Activated T-cell treated with anti-CD3 and anti-CD28 coated beads for 24 hours (primary cell): ENCODE data around the gene SOX30.
A peak's percentile ranks its signal among the peaks of the same experiment; 100 is the strongest.

Experiments used
- DNase-seq: peaks from one replicate; pipeline ENCODE4 v3.0.0-alpha.2; 2020; ENCODE audit warnings: low read depth

Gene SOX30

DNA sequence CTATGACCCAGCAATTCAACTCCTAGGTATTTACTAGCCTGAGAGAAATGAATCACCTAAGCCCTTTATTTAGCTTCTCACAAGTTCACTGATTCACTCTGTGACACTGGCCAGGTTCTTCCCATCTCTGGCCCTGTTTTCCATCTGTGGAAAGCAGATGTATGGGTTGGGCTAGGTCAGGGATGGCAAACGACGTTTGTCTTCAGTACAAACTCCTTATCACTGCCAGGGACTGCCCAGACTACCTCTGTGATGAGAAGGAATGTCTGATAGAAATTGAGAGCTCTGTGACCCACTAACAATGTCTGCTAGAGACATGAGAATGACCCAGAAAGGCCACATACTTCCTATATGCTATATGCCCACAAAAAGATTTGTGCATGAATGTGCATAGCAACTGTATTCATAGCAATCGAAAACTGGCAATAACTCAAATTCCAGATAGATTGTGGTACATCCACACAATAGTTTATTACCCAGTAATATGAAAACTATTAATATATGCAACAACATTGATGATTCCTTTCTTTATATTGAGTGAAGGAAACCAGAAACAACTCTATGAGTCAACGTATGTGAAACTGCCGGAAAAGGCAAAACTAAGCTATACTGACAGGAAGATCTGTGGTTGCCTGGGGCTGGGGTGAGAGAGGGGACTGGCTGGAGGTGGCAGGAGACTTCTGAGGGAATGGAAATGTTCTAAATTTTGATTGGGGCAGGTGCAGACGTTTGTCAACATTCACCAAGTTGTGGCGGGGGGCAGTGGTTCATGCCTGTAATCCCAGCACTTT lies 44.7 kb downstream of the SOX30 start:
- peak; percentile 51 for DNase-seq

- no peak for DNase-seq
Observed at GRCh38 chr5:157606046-157606445, 46.2 kb downstream of the SOX30 start.

DNA sequence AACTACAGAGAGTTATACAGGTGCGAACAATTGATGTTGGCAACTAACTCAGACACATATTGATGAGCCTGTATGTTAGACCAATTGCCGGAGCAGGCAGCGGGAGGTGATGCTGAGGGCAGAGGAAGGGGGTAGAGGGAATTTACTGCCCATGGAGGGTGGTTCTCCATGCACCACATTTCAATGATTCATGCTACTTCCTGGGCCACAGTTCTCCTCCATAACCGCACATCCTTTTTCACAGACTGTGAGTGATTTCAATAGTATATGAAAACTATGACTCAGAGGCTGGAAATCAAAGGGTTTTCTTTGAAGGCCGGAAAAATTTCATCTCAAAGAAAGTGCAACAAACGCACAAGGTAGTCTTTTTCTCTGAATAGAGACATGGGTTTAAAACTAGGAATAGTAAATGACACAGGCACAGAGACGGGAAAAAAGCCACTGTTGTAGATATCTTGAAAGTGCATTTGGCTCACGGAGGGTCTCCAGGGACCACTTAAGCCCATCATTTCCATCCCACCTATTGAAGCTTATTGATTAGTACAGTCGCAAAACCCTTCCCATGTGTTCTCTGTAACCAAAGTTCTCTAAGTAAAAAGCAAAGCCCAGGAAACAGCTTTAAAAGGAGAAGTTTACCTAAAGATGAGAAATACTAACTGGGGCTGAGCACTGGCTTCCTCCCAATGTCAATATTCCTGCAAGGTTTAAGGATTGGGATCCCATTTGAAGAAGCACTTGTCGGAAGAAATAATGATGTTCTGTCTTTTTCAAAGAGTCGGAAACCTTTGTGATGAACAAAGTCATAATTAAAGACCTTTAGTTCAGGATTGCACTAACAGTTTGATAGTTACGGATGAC lies 48.7 kb downstream of the SOX30 start:
- DNase-seq: peak; percentile 54

DNA sequence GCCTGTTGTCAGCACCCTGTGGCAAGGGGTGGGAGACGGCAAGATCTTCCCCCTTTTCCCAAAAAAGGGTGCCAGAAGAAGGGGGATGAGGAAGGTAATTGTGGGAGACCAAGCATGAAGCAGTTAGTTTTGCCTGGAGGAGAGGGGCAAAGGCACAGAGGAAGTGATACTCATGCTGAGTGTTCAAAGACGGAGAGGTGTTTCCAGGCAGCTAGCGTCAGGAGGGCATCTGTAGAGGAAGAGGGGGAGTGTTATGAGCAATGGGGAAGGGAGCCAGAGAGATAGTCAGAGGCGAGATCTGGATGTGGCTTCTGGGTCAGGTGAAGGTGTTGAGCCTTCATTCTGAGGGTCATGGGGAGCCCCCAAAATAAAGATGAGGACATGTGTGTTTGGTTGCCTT lies 49.7 kb downstream of the SOX30 start:
- peak; percentile 42 for DNase-seq

- DNase-seq: no peak
Observed at GRCh38 chr5:157600252-157600651, 52.0 kb downstream of the SOX30 start.

DNA sequence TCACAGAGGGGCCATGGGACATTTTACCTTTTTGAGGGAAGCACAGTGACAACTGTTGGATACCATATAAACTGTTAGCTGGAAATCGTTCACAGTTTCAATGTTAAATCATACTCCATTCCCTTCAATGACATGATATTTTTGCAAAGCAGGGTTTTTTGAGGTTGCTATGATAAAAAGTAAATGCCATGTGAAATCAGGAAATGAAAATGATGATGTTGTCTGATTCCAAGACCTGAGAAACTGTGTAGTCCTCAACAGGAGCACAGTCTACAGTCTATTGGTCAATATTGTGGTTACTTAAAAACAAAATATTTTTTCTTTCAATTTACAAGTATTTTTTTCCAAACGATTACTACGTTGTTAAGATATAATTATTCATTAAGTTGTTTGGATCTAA lies 52.7 kb downstream of the SOX30 start:
- DNase-seq: no peak

DNA sequence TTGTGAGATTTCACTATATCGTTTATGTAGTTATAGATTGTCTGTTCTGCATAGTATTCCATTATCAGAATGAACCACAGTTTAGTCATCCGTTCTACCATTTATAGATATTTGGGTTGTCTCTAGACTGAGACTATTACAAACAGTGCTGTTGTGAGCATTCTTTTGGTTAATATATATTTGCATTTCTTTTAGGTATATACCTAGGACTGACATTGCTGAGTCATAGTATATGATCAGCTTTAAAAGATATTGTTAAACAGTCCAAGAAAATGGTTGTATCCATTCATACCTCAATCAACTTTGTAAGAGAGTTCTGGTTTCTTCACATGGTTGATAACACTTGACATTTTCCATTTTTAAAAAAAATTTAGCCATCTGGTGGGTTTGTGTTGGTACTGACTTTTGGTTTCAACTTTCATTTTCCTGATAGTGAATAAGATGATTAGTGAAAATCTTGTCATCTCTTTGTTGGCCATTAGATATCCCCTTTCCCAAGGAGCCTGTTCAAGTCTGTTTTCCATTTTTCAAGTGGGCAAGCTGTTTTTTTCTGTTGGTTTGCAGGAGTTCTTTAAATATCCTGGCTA lies 53.8 kb downstream of the SOX30 start:
- no peak for DNase-seq

GRCh38 chr5:157597277-157597676 lies 55.0 kb downstream of the SOX30 start:
- no peak for DNase-seq

DNA sequence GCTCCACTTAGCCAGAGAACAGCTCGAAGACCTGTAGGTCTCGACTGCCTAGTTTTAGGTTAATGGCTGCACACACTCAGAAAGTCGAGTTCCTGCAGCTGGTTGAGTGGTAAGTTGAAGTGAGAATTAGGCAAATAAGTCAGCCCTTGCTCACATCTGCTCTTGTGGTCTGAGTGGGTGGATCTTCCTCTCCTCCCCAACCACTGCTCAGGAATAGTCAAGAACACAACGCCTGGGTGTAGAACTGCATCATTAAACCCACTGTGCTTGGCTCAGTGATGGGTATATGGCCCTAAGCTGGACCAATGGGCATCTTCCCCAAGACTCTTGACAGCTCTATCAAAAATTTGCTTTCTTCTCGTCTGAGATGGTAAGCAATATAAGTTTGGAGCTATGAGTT lies 55.8 kb downstream of the SOX30 start:
- peak; percentile 51 for DNase-seq

GRCh38 chr5:157594675-157595459 lies 57.4 kb downstream of the SOX30 start:
- no peak for DNase-seq

DNA sequence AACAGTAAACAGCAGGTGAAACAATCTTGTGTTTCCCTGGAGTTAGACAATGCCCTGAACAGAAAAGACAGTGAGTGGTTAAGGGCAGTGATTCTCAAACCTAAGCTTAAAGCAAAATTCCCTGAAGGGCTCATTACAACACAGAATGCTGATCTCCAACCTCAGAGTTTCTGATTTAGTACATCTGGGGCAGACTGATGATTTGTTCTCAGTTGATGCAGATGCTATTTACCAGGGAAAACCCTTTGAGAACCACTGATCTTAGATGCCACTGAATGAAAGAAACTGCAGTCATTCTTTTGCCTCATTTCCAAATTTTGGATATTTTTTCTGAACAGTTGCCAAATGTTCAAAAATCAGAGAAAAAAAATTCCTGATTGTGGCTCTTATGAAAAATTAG lies 58.0 kb downstream of the SOX30 start:
- no peak for DNase-seq

DNA sequence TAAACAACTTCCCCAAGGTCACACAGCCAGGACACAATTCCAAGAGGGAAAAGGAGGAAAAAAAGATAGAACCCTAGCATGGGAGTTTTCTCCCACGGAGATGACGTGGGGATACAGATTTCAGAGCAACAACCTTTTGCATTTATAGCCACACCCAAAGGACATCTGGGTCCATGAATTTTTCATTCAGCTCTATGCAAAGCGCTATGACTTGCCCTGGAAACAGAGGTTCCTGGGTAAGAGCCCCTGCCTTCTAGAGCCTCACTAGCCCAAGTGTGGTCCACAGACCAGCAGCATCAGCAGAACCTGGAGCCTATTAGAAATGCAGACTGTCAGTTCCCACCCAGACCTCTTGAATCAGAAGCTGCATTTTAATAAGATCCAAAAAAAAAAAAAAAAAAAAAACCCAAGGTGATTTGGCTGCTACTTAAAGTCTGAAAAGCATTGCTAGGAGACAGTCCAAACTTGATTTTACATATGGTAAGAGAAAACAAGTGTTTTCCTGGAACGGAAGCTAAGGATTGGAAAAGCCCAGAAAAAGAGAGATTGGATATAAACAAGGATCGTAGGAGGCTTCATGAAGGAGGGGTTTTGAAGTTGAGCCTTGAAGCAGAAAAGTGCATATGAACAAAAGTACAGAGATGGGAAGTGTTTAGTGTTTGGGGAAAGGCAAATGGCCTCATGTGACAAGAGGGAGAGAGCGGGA lies 59.0 kb downstream of the SOX30 start:
- no peak for DNase-seq

GRCh38 chr5:157592594-157592993 lies 59.6 kb downstream of the SOX30 start:
- no peak for DNase-seq

- no peak for DNase-seq
Observed at GRCh38 chr5:157590478-157590877, 61.8 kb downstream of the SOX30 start.

DNA sequence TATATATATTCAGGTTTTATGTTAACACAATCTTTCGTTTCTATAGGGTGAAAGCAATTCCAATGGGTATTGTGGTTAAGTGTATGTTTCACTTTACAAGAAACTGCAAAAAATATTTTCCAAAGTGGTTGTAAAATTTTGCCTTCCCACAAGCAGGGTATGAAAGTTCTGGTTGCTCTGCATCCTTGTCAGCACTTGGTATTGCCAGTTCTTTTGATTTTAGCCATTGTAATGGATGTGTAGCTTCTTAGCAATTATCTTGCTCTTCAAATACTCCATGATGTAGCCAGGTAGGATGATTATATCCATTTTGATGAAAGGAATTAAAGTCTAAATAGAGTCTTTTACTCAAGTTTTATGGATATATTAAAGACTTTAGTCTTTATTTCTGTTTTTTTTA lies 67.6 kb downstream of the SOX30 start:
- no peak for DNase-seq

GRCh38 chr5:157582731-157583620 lies 69.3 kb downstream of the SOX30 start:
- DNase-seq: no peak

DNA sequence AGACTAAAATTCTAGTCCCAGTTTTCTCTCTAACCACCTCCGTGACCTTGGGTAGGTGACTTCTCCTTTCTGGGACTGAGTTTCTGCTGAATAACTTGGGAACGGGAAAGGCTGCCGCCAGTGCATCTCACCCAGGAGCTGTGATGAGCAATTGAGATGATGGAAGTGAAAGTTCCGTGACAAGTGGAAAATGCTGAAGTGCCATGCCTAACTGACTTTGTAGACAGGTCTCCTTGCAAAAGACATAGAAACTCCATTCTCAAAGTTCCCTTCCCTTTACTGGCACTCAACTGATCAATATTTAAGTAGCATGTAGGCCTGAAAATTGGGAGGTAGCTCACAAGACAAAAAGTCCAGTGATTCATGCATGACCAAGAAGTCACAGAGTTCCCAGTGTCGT lies 70.3 kb downstream of the SOX30 start:
- no peak for DNase-seq

- no peak for DNase-seq
Observed at GRCh38 chr5:157578079-157578780, 74.0 kb downstream of the SOX30 start.

DNA sequence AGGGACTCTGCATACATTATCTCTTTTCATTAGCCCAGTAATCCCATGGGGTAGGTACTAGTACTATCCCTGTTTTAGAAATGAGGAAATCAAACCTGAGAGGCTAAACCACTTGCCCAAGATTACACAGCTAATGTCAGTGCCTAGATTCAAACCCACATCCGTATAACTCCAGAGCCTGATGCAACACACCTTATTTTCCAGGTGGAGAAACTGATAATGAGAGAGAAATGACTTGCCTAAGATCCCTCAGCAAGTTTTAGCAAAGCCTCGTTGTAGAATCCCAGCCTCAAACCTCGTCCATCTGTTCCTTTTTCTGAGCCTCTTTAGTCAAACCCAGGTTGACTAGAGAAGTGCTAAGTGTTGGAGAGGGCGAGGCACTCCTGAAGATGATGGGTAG lies 75.6 kb downstream of the SOX30 start:
- DNase-seq: no peak
